ENCODE data around the gene HDDC2. TPM values are rescaled to one million over a fixed set of nuclear protein-coding genes. Genes with fewer than 3 reads are reported as not detected.

The HDDC2 gene
- total RNA-seq, 2 experiments from 2014 or later = 119 to 121 TPM

- Mint-ChIP-seq H3K9me3 (no peaks in the 10 kb centered on the region), H3K36me3 (ENCODE audit: low read depth) (no peaks in the 10 kb centered on the region), H3K4me1 (ENCODE audit: low read depth) (peaks cover 2% of the 10 kb centered on the region), H3K27me3 (peaks cover 14% of the 10 kb centered on the region), H3K4me3 (no peak overlapping the region), H3K27ac (no peak overlapping the region)
- peak; percentile 66 for TF ChIP-seq CTCF (IDR thresholded peaks at IDR 0.05)
- ChIA-PET POLR2A (interaction anchor here (1.0 to 1.2 kb wide), 2 partner anchors 443 to 467 kb away, joined by 3 read pairs; no protein-coding TSS in a partner anchor), CTCF (interaction anchor here (0.6 to 5.8 kb wide), 16 partner anchors 9 to 686 kb away, joined by 3 to 50 read pairs (median 6); partner anchors contain the start of gene HDDC2)
- DNase-seq (peak; percentile 59), ATAC-seq (peak; percentile 71)
- intact Hi-C loops (cut with micrococcal nuclease) = loop anchor here (10.0 kb wide), 1 partner anchor 661 kb away; no protein-coding TSS in a partner anchor
These were observed 12.3 kb upstream of the HDDC2 start for GRCh38 chr6:125314009-125314581.

GRCh38 chr6:125312950-125313349, 11.2 kb upstream of the HDDC2 start:
- ATAC-seq (no peak), DNase-seq (no peak)
- Mint-ChIP-seq H3K4me3 (no peak overlapping the region), H3K4me1 (ENCODE audit: low read depth) (peaks cover 4% of the 10 kb centered on the region), H3K36me3 (ENCODE audit: low read depth) (no peaks in the 10 kb centered on the region), H3K9me3 (no peaks in the 10 kb centered on the region), H3K27me3 (peaks cover 16% of the 10 kb centered on the region), H3K27ac (no peak overlapping the region)
- ChIA-PET CTCF (interaction anchor here (1.1 to 5.8 kb wide), 12 partner anchors 9 to 687 kb away, joined by 3 to 50 read pairs (median 8); partner anchors contain the start of gene HDDC2), POLR2A (interaction anchor here (1.1 to 1.2 kb wide), 2 partner anchors 435 to 444 kb away, joined by 3 read pairs; no protein-coding TSS in a partner anchor)
- TF ChIP-seq CTCF (IDR thresholded peaks at IDR 0.05) = no peak
- intact Hi-C loops (cut with micrococcal nuclease) = loop anchor here (10.0 kb wide), 1 partner anchor 662 kb away; no protein-coding TSS in a partner anchor

GRCh38 chr6:125312478-125312877, 10.7 kb upstream of the HDDC2 start:
- ChIA-PET POLR2A (interaction anchor here (1.0 to 1.1 kb wide), 2 partner anchors 436 to 468 kb away, joined by 3 to 4 read pairs; no protein-coding TSS in a partner anchor), CTCF (interaction anchor here (0.9 to 5.8 kb wide), 9 partner anchors 9 to 662 kb away, joined by 3 to 50 read pairs (median 8); partner anchors contain the start of gene HDDC2)
- Mint-ChIP-seq H3K9me3 (no peaks in the 10 kb centered on the region), H3K36me3 (ENCODE audit: low read depth) (no peaks in the 10 kb centered on the region), H3K27ac (no peak overlapping the region), H3K27me3 (peaks cover 15% of the 10 kb centered on the region), H3K4me1 (ENCODE audit: low read depth) (peaks cover 7% of the 10 kb centered on the region), H3K4me3 (no peak overlapping the region)
- DNase-seq (no peak), ATAC-seq (no peak)
- intact Hi-C loops (cut with micrococcal nuclease) = loop anchor here (10.0 kb wide), 1 partner anchor 662 kb away; no protein-coding TSS in a partner anchor
- no peak for TF ChIP-seq CTCF (IDR thresholded peaks at IDR 0.05)

GRCh38 chr6:125310994-125311649, 9.4 kb upstream of the HDDC2 start:
- ChIA-PET CTCF (interaction anchor here (0.6 to 5.8 kb wide), 26 partner anchors 8 to 663 kb away, joined by 3 to 50 read pairs (median 4); partner anchors contain the start of gene HDDC2), POLR2A (interaction anchor here (1.2 kb wide), 1 partner anchor 9 kb away, joined by 4 read pairs; the partner anchor contains the start of gene HDDC2)
- H3K4me3 Mint-ChIP-seq = no peak overlapping the region
- peaks cover 8% of the 10 kb centered on the region for H3K4me1 Mint-ChIP-seq (ENCODE audit: low read depth)
- no peak overlapping the region for H3K27ac Mint-ChIP-seq
- TF ChIP-seq CTCF (IDR thresholded peaks at IDR 0.05) = peak; percentile 80
- intact Hi-C loops (cut with micrococcal nuclease) = loop anchor here (1.0 to 10.0 kb wide), 3 partner anchors 444 to 664 kb away; no protein-coding TSS in a partner anchor
- H3K9me3 Mint-ChIP-seq = no peaks in the 10 kb centered on the region
- ATAC-seq (peak; percentile 89), DNase-seq (peak; percentile 11)
- H3K27me3 Mint-ChIP-seq = peaks cover 10% of the 10 kb centered on the region
- no peaks in the 10 kb centered on the region for H3K36me3 Mint-ChIP-seq (ENCODE audit: low read depth)

All from activated CD8-positive, alpha-beta T cell treated with anti-CD3 and anti-CD28 coated beads for 36 hours (primary cell).